LNCaP clone FGC (cell line): ENCODE results near the gene ALDH3B2.

Source experiments
- DNase-seq: peaks from one replicate; pipeline ENCODE4 v3.0.0-alpha.2; 2011; ENCODE audit warnings: low read depth
- H3K4me3 ChIP-seq: 2 replicates; pipeline ENCODE4 v1.5.1; 2011; ENCODE audit warnings: mild to moderate bottlenecking, low read depth, low read length, control low read depth
- CTCF ChIP-seq: IDR thresholded peaks from 2 replicates; pipeline ENCODE4 v1.5.1; 2012; ENCODE audit warnings: mild to moderate bottlenecking; ENCODE audit not compliant: control insufficient read depth, insufficient read depth; ENCODE audit errors: extremely low read depth

Gene ALDH3B2

GRCh38 chr11:67648140-67648795 is 26.2 kb downstream of the ALDH3B2 start:
- DNase-seq, result no peak
- TF ChIP-seq CTCF, result 0 out of 2 replicates have a peak, but pooled peaks have one; percentile 15
- H3K4me3 ChIP-seq, result no peak overlapping the region

- no peak for DNase-seq
- no peak for TF ChIP-seq CTCF
- no peak overlapping the region for H3K4me3 ChIP-seq
Observed at GRCh38 chr11:67647471-67647870, 27.0 kb downstream of the ALDH3B2 start.

GRCh38 chr11:67646535-67647336 is 27.7 kb downstream of the ALDH3B2 start:
- H3K4me3 ChIP-seq, result no peak overlapping the region
- no peak for DNase-seq
- no peak for TF ChIP-seq CTCF

GRCh38 chr11:67645521-67646461 is 28.6 kb downstream of the ALDH3B2 start:
- no peak for DNase-seq
- TF ChIP-seq CTCF, result 0 out of 2 replicates have a peak, but pooled peaks have one; percentile 14
- H3K4me3 ChIP-seq, result no peak overlapping the region

GRCh38 chr11:67644472-67645418 is 29.7 kb downstream of the ALDH3B2 start:
- no peak for TF ChIP-seq CTCF
- no peak overlapping the region for H3K4me3 ChIP-seq
- no peak for DNase-seq

GRCh38 chr11:67644042-67644441 is 30.4 kb downstream of the ALDH3B2 start:
- no peak overlapping the region for H3K4me3 ChIP-seq
- peak; percentile 29 for TF ChIP-seq CTCF
- no peak for DNase-seq
